Stomach (tissue), 4 donors: ENCODE results near the gene ZDHHC7.

ENCODE experiments used
- CTCF ChIP-seq, 7 experiments: fragments of 450-650 bp in 4 of 7; fragments of 200-600 bp in 3 of 7; sonication (generic) in 3 of 7; IDR thresholded peaks; one replicate each; pipeline ENCODE4 v1.5.1; 2016 to 2019; ENCODE audit warnings: antibody characterized with exemption in 7 of 7, control low read depth in 2 of 7, mild to moderate bottlenecking in 1 of 7
- EP300 ChIP-seq: sonication (generic); formaldehyde crosslinking; IDR thresholded peaks from one replicate; pipeline ENCODE4 v1.6.1; 2017; ENCODE audit warnings: antibody characterized with exemption

DNA sequence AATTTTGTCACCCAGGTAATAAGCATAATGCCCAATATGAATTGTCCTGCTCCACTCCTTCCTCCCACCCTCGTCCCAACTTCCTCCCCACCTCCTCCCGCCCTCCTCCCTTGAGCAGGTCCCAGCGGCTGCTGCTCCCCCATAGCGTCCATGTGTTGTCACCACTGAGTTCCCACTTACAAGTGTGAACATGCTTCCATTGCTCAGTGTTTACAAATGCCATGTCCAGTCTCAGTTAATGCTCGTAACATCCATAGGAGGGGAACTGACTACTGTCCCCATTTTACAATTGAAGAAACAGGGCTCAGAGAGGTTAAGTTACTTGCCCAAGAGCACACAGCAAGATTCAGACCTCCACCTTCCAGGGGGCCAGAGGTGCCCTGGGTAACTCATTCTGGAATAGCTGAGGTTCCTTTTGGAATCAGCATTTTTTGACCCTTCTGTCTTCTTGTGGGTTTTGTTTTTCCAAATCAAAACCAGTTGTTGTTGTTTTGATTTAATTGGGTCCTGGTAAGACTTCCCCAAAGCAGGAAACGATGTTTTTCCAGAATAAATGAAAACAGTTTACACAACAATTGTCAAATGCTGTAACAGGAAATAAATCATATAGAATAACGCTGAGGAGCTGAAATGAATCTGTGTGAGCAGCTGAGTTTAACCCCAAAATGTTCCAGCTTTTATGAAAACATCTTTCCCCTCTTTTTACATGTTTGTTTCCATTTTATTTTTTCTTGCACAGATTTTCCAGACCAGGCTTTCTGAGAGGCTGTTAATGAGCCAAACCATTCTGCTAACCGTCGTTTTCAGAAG, 73.9 kb downstream of the ZDHHC7 start:
- TF ChIP-seq CTCF (IDR thresholded peaks at IDR 0.05) (no peak), EP300 (no peak)
